Measurements from ENCODE around the gene PLIN5.
"Not testable (repeated sequence)": the region's sequence is repeated elsewhere in the genome, so short reads cannot be mapped to it uniquely, and the experiment has no call there.

Gene PLIN5

DNA sequence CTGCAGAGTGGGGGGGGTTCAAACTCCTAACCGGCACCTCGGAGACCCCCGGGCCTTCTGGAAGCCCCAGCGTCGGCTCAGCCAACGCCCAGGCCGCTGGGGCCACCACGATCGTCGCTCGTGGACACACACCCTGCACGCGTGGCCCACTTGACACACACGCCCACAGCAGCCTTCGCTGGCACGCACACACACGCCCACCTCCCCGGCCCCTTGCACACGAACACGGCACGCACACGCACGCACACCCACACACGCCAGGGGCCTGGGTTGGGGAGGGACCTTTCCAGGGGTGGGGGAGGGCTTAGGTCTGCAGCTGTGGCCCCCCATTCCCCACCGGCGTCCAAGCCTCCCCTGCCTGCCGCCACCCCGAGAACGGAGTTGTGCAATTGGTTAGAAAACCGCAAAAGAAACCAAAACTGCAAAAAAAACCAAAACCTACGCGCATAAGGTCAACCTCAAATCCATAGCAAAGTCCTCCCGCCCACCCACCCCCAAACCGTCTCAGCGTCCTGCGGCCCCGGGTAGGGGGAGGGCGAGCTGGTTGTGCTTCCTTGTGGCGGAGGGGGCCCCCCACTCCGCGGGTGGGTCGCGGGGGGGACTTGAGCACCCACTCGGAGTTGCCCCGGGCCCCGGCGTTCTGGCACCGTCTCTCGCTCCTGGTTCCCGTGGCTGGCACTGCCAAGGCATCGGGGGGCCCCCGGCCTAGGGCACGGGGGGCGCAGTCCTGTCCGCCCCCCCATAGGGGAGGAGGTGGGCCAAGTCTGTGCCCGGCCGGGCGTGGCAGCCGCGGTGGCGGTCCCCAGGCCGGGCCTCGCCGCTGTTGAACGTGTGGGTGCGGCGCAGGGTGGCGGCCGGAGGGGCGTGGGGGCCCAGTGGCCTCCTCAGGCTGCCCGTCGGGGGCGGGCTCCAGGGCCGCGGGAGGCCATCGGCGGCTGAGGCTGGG, 8.1 kb upstream of the PLIN5 start:
- DNase-seq = no peak

GRCh38 chr19:4541806-4542145, 6.8 kb upstream of the PLIN5 start:
- not testable (repeated sequence) for DNase-seq

DNA sequence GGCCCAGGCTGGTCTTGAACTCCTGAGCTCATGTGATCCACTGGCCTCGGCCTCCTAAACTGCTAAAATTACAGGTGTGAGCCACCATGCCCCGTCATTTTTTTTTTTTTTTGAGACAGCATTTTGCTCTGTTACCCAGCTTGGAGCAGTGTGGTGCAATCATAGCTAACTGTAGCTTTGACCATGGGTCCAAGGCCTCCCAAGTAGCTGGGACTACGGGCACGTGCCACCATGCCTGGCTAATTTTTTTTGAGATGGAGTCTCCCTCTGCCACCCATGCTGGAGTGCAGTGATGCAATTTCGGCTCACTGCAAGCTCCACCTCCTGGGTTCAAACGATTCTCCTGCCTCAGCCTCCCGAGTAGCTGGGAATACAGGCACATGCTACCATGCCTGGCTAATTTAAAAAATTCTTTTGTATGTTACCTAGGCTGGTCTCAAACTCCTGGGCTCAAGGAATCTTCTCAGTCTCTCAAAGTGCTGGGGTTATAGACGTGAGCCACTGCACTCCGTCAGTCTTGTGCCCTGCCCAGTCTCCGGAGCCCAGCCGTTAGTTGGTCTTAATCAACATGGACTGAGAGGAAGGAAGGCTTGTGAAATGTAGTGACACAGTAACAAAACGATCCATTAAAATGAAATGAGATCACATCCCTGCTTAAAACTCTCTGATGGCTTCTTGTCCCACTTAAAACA, 6.2 kb upstream of the PLIN5 start:
- DNase-seq = no peak

- peak; percentile 35 for DNase-seq
Measured at GRCh38 chr19:4539693-4540581, 4.9 kb upstream of the PLIN5 start, which contains the start of gene LRG1. Gene LRG1, minus strand, starts transcription at chr19:4540036. Its CDS starts 23 bp downstream, at chr19:4540013.

GRCh38 chr19:4539169-4539692, 4.2 kb upstream of the PLIN5 start:
- no peak for DNase-seq

- no peak for DNase-seq
Measured at GRCh38 chr19:4538601-4538954, 3.6 kb upstream of the PLIN5 start.

DNA sequence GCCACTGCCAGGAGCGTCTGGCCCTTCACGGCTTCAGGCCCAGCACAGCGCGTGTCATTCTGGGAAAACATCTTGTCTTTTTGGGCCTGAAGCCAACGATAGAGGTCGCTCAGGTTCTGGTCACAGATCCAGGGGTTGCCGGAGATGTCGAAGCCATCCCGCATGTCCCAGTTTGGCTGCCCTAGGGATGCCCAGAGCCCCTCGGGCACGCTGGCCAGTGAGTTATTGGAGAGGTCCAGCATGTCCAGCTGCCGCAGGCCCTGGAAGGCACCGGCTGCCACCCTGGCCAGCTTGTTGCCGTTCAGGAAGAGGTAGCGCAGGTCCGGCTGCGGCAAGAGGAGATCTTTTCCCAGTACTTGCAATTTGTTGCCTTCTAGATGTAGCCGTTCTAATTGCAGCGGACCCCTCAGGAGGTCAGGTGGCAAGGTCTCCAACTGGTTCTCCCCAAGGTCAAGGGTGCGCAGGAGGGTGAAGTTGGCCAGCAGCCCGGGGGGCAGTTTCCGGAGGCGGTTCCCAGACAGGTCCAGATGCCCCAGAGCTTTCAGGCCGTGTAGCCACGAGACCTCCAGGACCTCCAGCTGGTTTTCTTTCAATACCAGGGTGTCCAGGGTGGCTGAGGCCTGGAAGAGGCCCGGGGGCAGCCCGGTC, 3.1 kb upstream of the PLIN5 start:
- no peak for DNase-seq

GRCh38 chr19:4536798-4537197, 1.8 kb upstream of the PLIN5 start:
- no peak for DNase-seq

DNA sequence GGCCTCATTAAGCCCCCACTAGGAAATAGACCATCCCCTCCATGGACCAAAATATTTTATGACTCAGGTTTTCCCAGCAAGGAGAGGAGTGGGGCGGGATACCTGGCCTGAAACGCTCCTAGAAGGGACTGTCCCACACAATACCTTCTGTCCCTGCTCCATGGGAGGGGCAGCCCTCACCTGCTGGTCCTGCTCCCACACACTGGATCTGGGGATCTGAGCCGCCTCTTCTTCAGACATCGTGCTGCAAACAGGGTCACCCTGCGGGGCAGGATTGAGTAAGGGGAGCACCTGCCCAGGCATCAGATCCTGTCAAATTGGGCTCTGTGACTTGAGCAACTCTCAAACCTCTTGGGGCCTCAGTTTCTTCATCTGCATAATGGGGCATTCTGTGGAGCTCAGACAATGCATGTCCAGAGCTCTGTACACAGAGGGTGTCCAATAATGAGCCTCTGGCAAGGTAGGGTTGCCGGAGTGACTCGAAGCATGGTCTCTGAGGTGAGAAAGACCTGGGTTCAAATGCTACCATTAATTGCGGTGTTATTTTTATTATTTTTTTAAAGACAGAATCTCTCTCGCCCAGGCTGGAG, 1.1 kb downstream of the PLIN5 start:
- no peak for DNase-seq

GRCh38 chr19:4533334-4533733, 1.7 kb downstream of the PLIN5 start:
- DNase-seq = no peak

DNA sequence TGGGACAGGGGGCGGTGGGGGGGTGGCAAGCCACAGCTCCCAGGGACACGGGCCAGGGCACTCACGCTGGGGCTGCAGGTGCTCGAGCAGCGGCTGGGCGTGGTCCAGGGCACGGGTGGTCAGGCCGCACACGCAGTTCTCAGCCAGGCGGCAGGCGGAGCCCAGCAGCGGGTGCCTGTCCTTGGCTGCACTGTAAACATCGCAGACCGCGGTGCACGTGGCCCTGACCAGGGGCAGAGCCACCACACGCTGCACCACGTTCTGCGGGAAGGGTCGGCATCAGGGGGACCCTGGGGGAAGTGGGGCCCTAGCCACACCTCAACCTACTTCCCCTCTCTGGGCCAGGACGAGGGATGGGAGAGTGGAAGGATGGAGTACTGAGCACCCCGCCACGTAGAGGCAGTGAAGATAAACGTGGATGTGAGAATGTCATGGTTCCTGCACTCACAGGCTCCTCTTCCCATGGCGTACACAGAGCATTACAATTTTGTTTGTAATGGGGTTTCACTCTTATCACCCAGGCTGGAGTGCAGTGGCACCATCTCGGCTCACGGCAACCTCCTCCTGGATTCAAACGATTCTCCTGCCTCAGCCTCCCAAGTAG, 3.4 kb downstream of the PLIN5 start:
- no peak for DNase-seq

- DNase-seq = no peak
Measured at GRCh38 chr19:4529924-4530522, 5.0 kb downstream of the PLIN5 start.

DNA sequence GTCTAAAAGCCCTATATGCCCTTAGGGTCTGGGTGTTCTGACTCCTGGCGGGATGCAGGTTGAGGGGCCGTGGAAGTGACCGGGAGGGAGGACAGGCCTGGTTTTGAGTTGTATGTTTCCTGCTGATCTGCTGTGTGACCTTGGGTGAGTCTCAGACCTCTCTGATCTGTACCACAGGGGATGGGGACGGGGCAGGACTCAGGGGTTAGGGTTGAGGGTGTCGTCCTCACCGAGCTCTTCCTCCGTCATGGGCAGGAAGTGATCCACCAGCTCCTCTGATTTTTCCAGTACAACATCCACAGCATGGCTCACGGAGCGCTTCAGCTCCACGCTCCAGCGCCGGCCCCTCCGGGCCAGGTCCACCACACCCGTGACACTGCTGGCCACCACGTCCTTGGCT, 6.2 kb downstream of the PLIN5 start:
- DNase-seq = no peak

- not testable (repeated sequence) for DNase-seq
Measured at GRCh38 chr19:4527377-4527776, 7.6 kb downstream of the PLIN5 start.

GRCh38 chr19:4525563-4526002, 9.4 kb downstream of the PLIN5 start:
- no peak for DNase-seq

GRCh38 chr19:4524808-4525562, 10.0 kb downstream of the PLIN5 start:
- peak; percentile 81 for DNase-seq

- peak; percentile 44 for DNase-seq
Measured at GRCh38 chr19:4523306-4524110, 11.5 kb downstream of the PLIN5 start.

DNA sequence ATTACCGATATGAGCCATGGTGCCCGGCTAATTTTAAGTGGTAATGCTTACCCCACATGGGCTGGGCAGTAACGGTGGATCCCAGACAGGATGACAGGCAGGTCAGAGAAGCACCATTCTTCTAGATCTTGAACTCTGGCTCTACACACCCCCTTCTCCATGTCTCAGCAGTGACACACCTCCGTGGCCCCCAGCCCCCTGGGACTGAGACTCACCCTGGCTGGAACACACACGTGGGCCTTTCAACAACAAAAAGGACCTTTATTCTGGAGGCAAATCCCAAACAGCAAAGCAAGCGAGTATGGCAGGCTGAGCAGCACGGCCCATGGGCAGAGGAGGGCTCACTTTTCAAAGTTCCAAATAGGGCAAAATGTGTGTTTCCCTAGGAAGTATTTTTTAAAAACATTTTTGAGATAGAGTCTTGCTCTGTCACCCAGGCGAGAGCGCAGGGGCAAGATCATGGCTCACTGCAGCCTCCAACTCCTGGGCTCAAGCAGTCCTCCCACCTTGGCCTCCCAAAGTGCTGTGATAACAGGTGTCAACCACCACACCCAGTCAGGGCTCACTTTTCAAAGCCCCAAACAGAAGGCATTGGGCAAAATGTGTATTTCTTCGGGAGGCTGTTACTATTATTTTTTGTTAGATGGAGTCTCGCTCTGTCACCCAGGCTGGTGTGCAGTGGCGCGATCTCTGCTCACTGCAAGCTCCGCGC, 12.6 kb downstream of the PLIN5 start:
- DNase-seq = no peak

- no peak for DNase-seq
Measured at GRCh38 chr19:4521888-4522242, 13.2 kb downstream of the PLIN5 start.
